K562 (cell line): Measurements from ENCODE around the gene LAMTOR4. TPM values are rescaled to one million over a fixed set of nuclear protein-coding genes. Genes with fewer than 3 reads are reported as not detected.

Experiments used
- NFIC ChIP-seq: fragments of 450-650 bp; IDR thresholded peaks from 2 replicates; pipeline ENCODE4 v1.6.1; 2017; ENCODE audit warnings: mild to moderate bottlenecking, inconsistent platforms
- polyA plus RNA-seq, 8 experiments: library from polyadenylated mRNA; depleted of rRNA in 4 of 8; stranded (reverse) in 5 of 8; unstranded in 3 of 8; fragments of >200 nt; fragmentation: Nextera tagmentation in 2 of 8; fragmentation: Illumina TruSeq in 1 of 8; extraction: Ambion mirVana in 2 of 8; extraction: Trizol in 1 of 8; gene quantifications; 2 replicates each; pipeline versions ENCODE4 v1.2.1 to v1.2.3, GENCODE V29; 2011 to 2014; ENCODE audit warnings: inconsistent platforms in 1 of 8, missing spikeins in 1 of 8
- total RNA-seq, 7 experiments: library from RNA; depleted of rRNA in 6 of 7; stranded (reverse); fragments of >200 nt in 6 of 7; fragmentation: Illumina TruSeq in 2 of 7; extraction: Trizol in 2 of 7; gene quantifications; 2 replicates each; pipeline versions ENCODE4 v1.2.1 to v1.2.3, GENCODE V29; 2011 to 2021; ENCODE audit warnings: low replicate concordance in 1 of 7
- TF ChIP-seq, protein P1 (sequence below): sonication (generic); formaldehyde crosslinking; IDR thresholded peaks from 2 replicates; pipeline ENCODE4 v1.8.1; 2023; ENCODE audit warnings: mild to moderate bottlenecking, missing genetic modification reagents
- TF ChIP-seq, protein P2 (sequence below): fragments of 450-650 bp; IDR thresholded peaks from 2 replicates; pipeline ENCODE4 v1.6.1; 2016; ENCODE audit warnings: borderline replicate concordance

Gene LAMTOR4
- total and polyA plus RNA-seq, 9 of the 15 experiments (the other 6 are each of a cell fraction or from before 2014, with no cell fraction given), result 79.6 to 314 (median 195) TPM

GRCh38 chr7:100119072-100119969, 29.4 kb upstream of the LAMTOR4 start, which contains the start of the genes CNPY4 and TAF6 (continued):
- TF ChIP-seq, protein P1, sequence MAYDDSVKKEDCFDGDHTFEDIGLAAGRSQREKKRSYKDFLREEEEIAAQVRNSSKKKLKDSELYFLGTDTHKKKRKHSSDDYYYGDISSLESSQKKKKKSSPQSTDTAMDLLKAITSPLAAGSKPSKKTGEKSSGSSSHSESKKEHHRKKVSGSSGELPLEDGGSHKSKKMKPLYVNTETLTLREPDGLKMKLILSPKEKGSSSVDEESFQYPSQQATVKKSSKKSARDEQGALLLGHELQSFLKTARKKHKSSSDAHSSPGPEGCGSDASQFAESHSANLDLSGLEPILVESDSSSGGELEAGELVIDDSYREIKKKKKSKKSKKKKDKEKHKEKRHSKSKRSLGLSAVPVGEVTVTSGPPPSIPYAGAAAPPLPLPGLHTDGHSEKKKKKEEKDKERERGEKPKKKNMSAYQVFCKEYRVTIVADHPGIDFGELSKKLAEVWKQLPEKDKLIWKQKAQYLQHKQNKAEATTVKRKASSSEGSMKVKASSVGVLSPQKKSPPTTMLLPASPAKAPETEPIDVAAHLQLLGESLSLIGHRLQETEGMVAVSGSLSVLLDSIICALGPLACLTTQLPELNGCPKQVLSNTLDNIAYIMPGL (CRISPR knock-in tag), result peak; percentile 72; the same call in 1 of the 2 replicates
- TF ChIP-seq, protein P2, sequence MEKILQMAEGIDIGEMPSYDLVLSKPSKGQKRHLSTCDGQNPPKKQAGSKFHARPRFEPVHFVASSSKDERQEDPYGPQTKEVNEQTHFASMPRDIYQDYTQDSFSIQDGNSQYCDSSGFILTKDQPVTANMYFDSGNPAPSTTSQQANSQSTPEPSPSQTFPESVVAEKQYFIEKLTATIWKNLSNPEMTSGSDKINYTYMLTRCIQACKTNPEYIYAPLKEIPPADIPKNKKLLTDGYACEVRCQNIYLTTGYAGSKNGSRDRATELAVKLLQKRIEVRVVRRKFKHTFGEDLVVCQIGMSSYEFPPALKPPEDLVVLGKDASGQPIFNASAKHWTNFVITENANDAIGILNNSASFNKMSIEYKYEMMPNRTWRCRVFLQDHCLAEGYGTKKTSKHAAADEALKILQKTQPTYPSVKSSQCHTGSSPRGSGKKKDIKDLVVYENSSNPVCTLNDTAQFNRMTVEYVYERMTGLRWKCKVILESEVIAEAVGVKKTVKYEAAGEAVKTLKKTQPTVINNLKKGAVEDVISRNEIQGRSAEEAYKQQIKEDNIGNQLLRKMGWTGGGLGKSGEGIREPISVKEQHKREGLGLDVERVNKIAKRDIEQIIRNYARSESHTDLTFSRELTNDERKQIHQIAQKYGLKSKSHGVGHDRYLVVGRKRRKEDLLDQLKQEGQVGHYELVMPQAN, result peak; percentile 85
- TF ChIP-seq NFIC, result peak; percentile 100
